ENCODE data around the gene PGF.

- TF ChIP-seq CTCF (IDR thresholded peaks at IDR 0.05), result no peak
- TF ChIP-seq POLR2A (IDR thresholded peaks at IDR 0.05), result no peak
These were observed 8.4 kb upstream of the PGF start for GRCh38 chr14:74963705-74964271.

All from adrenal gland (tissue), 5 donors.